HCT116 (cell line): ENCODE data around the gene RHOBTB1.

Source experiments
- ATF3 ChIP-seq: IDR thresholded peaks from 2 replicates; pipeline ENCODE4 v1.6.1; 2012
- CTCF ChIP-seq, 3 experiments: fragments of 200-600 bp in 1 of 3; sonication (generic) in 1 of 3; IDR thresholded peaks in 2 of 3; conservative IDR thresholded peaks in 1 of 3; 2 replicates each; pipeline ENCODE4 v1.5.1; 2012 to 2017; ENCODE audit warnings: low read depth in 2 of 3, low read length in 2 of 3, antibody characterized with exemption in 1 of 3, borderline replicate concordance in 1 of 3, control low read depth in 1 of 3, mild to moderate bottlenecking in 1 of 3, mixed read lengths in 1 of 3, mixed run types in 1 of 3, moderate library complexity in 1 of 3; ENCODE audit not compliant: insufficient read depth in 1 of 3
- EGR1 ChIP-seq: IDR thresholded peaks from 2 replicates; pipeline ENCODE4 v1.6.1; 2012; ENCODE audit warnings: low read depth
- EZH2phosphoT487 ChIP-seq: fragments of 200-600 bp; IDR thresholded peaks from 2 replicates; pipeline ENCODE4 v1.6.1; 2018; ENCODE audit warnings: antibody characterized with exemption, borderline replicate concordance
- JUND ChIP-seq: IDR thresholded peaks from 2 replicates; pipeline ENCODE4 v1.6.1; 2012
- MAX ChIP-seq: IDR thresholded peaks from 2 replicates; pipeline ENCODE4 v1.6.1; 2012
- POLR2A ChIP-seq: IDR thresholded peaks from 2 replicates; pipeline ENCODE4 v1.7.0; 2011; ENCODE audit warnings: borderline replicate concordance; ENCODE audit not compliant: insufficient read depth, insufficient read length; ENCODE audit errors: extremely low read depth
- SIN3A ChIP-seq: IDR thresholded peaks from 2 replicates; pipeline ENCODE4 v1.6.1; 2012; ENCODE audit warnings: low read depth
- TF ChIP-seq, protein P1 (sequence below): IDR thresholded peaks from 2 replicates; pipeline ENCODE4 v1.6.1; 2012; ENCODE audit warnings: low read depth

DNA sequence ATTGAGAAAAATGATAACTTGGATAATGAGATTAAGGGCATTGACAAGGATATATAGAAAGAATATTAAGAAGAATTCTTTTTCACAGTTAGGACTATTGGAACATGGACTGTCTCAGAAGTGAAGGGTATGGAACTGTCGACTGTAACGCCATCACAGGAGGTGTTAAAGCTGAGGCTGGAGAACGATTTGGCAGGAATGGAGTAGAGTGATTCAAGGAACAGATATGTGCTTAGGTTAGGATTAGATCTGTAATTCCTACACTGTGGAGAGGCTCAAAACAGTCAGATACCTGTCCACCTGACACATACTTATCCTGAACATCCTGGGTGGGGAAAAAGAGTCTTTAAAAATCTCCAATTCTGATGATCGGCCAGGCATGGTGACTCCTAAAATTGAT, 30.9 kb downstream of the RHOBTB1 start:
- TF ChIP-seq SIN3A, result no peak
- TF ChIP-seq ATF3, result no peak
- no peak for TF ChIP-seq EGR1
- no peak for TF ChIP-seq MAX
- TF ChIP-seq CTCF (IDR thresholded peaks at IDR 0.05 in 2 of 3, conservative IDR thresholded peaks at IDR 0.05 in 1 of 3; ENCODE audit: borderline replicate concordance in 1 of 3, insufficient read depth in 1 of 3, low read depth in 2 of 3, low read length in 2 of 3), result no peak
- no peak for TF ChIP-seq EZH2phosphoT487
- TF ChIP-seq POLR2A, result no peak
- no peak for TF ChIP-seq JUND
- TF ChIP-seq, protein P1, sequence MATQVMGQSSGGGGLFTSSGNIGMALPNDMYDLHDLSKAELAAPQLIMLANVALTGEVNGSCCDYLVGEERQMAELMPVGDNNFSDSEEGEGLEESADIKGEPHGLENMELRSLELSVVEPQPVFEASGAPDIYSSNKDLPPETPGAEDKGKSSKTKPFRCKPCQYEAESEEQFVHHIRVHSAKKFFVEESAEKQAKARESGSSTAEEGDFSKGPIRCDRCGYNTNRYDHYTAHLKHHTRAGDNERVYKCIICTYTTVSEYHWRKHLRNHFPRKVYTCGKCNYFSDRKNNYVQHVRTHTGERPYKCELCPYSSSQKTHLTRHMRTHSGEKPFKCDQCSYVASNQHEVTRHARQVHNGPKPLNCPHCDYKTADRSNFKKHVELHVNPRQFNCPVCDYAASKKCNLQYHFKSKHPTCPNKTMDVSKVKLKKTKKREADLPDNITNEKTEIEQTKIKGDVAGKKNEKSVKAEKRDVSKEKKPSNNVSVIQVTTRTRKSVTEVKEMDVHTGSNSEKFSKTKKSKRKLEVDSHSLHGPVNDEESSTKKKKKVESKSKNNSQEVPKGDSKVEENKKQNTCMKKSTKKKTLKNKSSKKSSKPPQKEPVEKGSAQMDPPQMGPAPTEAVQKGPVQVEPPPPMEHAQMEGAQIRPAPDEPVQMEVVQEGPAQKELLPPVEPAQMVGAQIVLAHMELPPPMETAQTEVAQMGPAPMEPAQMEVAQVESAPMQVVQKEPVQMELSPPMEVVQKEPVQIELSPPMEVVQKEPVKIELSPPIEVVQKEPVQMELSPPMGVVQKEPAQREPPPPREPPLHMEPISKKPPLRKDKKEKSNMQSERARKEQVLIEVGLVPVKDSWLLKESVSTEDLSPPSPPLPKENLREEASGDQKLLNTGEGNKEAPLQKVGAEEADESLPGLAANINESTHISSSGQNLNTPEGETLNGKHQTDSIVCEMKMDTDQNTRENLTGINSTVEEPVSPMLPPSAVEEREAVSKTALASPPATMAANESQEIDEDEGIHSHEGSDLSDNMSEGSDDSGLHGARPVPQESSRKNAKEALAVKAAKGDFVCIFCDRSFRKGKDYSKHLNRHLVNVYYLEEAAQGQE, result no peak
